Neural cell (in vitro differentiated cells): ENCODE results near the gene EN2. TPM values are rescaled to one million over a fixed set of nuclear protein-coding genes. Genes with fewer than 3 reads are reported as not detected.

Source experiments
- H2AFZ ChIP-seq: fragments of 200-600, 300-800 bp; sonication (generic), shearing (Covaris generic); 2 replicates; pipeline ENCODE4 v1.6.0; 2014; ENCODE audit warnings: low read depth, mild to moderate bottlenecking, antibody characterized with exemption, low read length, moderate library complexity
- H3F3A ChIP-seq: fragments of 200-600 bp; shearing (Covaris generic); 2 replicates; pipeline ENCODE4 v1.6.1; 2016; ENCODE audit warnings: mild to moderate bottlenecking, moderate library complexity, mixed read lengths, antibody characterized with exemption, low read length; ENCODE audit not compliant: insufficient read depth, poor library complexity, severe bottlenecking
- H3K27ac ChIP-seq: fragments of 200-600, 300-800 bp; sonication (generic), shearing (Covaris generic); 2 replicates; pipeline ENCODE4 v1.5.1; 2014; ENCODE audit warnings: mild to moderate bottlenecking, low read length, moderate library complexity
- H3K27me3 ChIP-seq: fragments of 300-800, 200-600 bp; sonication (generic), shearing (Covaris generic); 2 replicates; pipeline ENCODE4 v1.6.0; 2014; ENCODE audit warnings: mild to moderate bottlenecking, low read depth, low read length, moderate library complexity; ENCODE audit not compliant: insufficient read depth
- H3K36me3 ChIP-seq: fragments of 300-800, 200-600 bp; sonication (generic), shearing (Covaris generic); 2 replicates; pipeline ENCODE4 v1.5.1; 2014; ENCODE audit warnings: mild to moderate bottlenecking, antibody characterized with exemption, low read length, moderate library complexity; ENCODE audit not compliant: insufficient read depth
- H3K4me2 ChIP-seq: fragments of 300-800, 200-600 bp; sonication (generic), shearing (Covaris generic); 2 replicates; pipeline ENCODE4 v1.6.0; 2014; ENCODE audit warnings: mild to moderate bottlenecking, low read length
- H3K4me3 ChIP-seq: fragments of 300-800, 200-600 bp; sonication (generic), shearing (Covaris generic); 2 replicates; pipeline ENCODE4 v1.5.1; 2014; ENCODE audit warnings: mild to moderate bottlenecking, low read length, moderate library complexity
- H3K79me2 ChIP-seq: fragments of 200-600 bp; shearing (Covaris generic); replicated peaks from 2 replicates; pipeline ENCODE4 v1.6.0; 2014; ENCODE audit warnings: mild to moderate bottlenecking, low read length, moderate library complexity; ENCODE audit not compliant: insufficient read depth
- H3K9ac ChIP-seq: fragments of 300-800, 200-600 bp; sonication (generic), shearing (Covaris generic); 2 replicates; pipeline ENCODE4 v1.6.1; 2016; ENCODE audit warnings: mild to moderate bottlenecking, low read length, mixed read lengths
- H3K9me2 ChIP-seq: fragments of 200-600 bp; shearing (Covaris generic); 2 replicates; pipeline ENCODE4 v1.6.1; 2016; ENCODE audit warnings: mild to moderate bottlenecking, low read length, mixed read lengths; ENCODE audit not compliant: insufficient read depth
- H3K9me3 ChIP-seq: fragments of 200-600, 300-800 bp; sonication (generic), shearing (Covaris generic); 2 replicates; pipeline ENCODE4 v1.6.1; 2016; ENCODE audit warnings: mild to moderate bottlenecking, mixed run types, low read length, moderate library complexity, mixed read lengths
- H4K20me1 ChIP-seq: fragments of 200-600 bp; shearing (Covaris generic); 2 replicates; pipeline ENCODE4 v1.6.1; 2016; ENCODE audit warnings: mild to moderate bottlenecking, mixed run types; ENCODE audit not compliant: insufficient read depth
- EP300 ChIP-seq: fragments of 450-650 bp; conservative IDR thresholded peaks from 2 replicates; pipeline ENCODE4 v1.6.1; 2014; ENCODE audit warnings: antibody characterized with exemption, mild to moderate bottlenecking, moderate library complexity; ENCODE audit not compliant: poor library complexity, severe bottlenecking
- EZH2 ChIP-seq: fragments of 200-600, 300-800 bp; shearing (Covaris generic), sonication (generic); IDR thresholded peaks from 2 replicates; pipeline ENCODE4 v1.6.1; 2014; ENCODE audit warnings: antibody characterized with exemption, low read length, borderline replicate concordance, mild to moderate bottlenecking; ENCODE audit not compliant: insufficient read depth, poor library complexity, severe bottlenecking
- MXI1 ChIP-seq: fragments of 450-650 bp; conservative IDR thresholded peaks from 2 replicates; pipeline ENCODE4 v1.6.1; 2014; ENCODE audit warnings: antibody characterized with exemption, mild to moderate bottlenecking; ENCODE audit not compliant: poor library complexity, severe bottlenecking
- POLR2AphosphoS5 ChIP-seq: IDR thresholded peaks from 2 replicates; pipeline ENCODE4 v1.6.1; 2012
- RAD21 ChIP-seq: fragments of 450-650 bp; conservative IDR thresholded peaks from 2 replicates; pipeline ENCODE4 v1.6.1; 2014; ENCODE audit warnings: antibody characterized with exemption, mild to moderate bottlenecking, moderate library complexity
- SMC3 ChIP-seq: fragments of 450-650 bp; conservative IDR thresholded peaks from 2 replicates; pipeline ENCODE4 v1.6.1; 2014; ENCODE audit warnings: antibody characterized with exemption, mild to moderate bottlenecking, moderate library complexity; ENCODE audit not compliant: poor library complexity
- TAF1 ChIP-seq: IDR thresholded peaks from 2 replicates; pipeline ENCODE4 v1.6.1; 2012; ENCODE audit warnings: low read depth
- polyA plus RNA-seq: library from polyadenylated mRNA; depleted of rRNA; stranded (reverse); fragments of >200 nt; gene quantifications from 2 replicates; pipeline ENCODE4 v1.2.3, GENCODE V29; 2014
- TF ChIP-seq, protein P1 (sequence below): IDR thresholded peaks from 2 replicates; pipeline ENCODE4 v1.6.1; 2012; ENCODE audit warnings: borderline replicate concordance
- TF ChIP-seq, protein P2 (sequence below): fragments of 450-650 bp; IDR thresholded peaks from 2 replicates; pipeline ENCODE4 v1.5.1; 2014; ENCODE audit warnings: antibody characterized with exemption, mild to moderate bottlenecking, moderate library complexity; ENCODE audit not compliant: poor library complexity, severe bottlenecking

Gene EN2
- polyA plus RNA-seq, 1 donor from 2014 or later: not detected

DNA sequence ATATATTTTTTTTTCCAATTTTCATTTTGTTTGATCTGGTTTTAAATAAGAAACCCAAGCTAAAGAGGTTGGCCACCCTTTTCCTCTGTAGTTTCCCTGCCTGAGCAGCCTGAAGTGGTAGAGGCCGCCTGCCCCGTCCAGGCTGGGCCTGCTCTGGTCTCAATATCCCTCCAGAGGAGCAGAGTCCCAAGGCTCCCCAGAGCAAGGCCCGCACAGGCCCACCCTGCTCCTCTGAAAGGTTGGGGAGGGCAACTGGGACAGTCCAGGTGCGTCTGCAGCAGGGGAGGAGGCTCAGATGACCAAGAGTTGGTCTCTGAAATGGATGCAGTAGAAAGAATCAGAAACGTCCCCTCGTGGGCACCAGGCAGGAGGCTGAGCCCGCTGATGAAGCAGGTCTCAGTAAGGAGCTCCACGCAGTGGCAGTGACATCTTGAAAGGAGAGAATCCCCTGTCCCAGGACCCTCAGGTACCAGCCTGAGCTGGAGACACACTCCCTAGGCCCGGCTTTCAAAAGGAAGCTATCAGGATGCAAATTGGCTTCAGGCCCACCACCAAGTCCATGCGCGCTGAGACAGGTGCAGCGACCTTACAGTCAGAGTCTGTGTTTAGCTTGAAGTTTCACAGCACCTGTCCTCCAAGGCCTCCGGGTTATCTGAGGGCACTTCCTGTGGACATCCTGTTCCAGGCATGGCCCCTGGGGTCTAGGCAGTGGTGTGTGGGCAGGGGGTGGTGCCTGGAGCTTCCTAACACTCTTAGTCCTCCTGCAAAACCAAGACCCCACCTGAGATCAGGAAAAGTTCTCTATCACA, 37.7 kb downstream of the EN2 start:
- Histone ChIP-seq H3K27me3 (peaks cover 36% of the 10 kb centered on the region), H4K20me1 (no peaks in the 10 kb centered on the region), H2AFZ (no peak overlapping the region), H3K79me2 (no peaks in the 10 kb centered on the region), H3K9ac (no peak overlapping the region), H3K4me3 (no peak overlapping the region), H3F3A (no peaks in the 10 kb centered on the region), H3K9me2 (no peaks in the 10 kb centered on the region), H3K36me3 (no peaks in the 10 kb centered on the region), H3K9me3 (no peaks in the 10 kb centered on the region), H3K4me2 (no peak overlapping the region), H3K27ac (no peak overlapping the region)
- TF ChIP-seq EZH2 (no peak), POLR2AphosphoS5 (no peak), TAF1 (no peak), SMC3 (no peak), MXI1 (no peak)
- TF ChIP-seq, protein P1, sequence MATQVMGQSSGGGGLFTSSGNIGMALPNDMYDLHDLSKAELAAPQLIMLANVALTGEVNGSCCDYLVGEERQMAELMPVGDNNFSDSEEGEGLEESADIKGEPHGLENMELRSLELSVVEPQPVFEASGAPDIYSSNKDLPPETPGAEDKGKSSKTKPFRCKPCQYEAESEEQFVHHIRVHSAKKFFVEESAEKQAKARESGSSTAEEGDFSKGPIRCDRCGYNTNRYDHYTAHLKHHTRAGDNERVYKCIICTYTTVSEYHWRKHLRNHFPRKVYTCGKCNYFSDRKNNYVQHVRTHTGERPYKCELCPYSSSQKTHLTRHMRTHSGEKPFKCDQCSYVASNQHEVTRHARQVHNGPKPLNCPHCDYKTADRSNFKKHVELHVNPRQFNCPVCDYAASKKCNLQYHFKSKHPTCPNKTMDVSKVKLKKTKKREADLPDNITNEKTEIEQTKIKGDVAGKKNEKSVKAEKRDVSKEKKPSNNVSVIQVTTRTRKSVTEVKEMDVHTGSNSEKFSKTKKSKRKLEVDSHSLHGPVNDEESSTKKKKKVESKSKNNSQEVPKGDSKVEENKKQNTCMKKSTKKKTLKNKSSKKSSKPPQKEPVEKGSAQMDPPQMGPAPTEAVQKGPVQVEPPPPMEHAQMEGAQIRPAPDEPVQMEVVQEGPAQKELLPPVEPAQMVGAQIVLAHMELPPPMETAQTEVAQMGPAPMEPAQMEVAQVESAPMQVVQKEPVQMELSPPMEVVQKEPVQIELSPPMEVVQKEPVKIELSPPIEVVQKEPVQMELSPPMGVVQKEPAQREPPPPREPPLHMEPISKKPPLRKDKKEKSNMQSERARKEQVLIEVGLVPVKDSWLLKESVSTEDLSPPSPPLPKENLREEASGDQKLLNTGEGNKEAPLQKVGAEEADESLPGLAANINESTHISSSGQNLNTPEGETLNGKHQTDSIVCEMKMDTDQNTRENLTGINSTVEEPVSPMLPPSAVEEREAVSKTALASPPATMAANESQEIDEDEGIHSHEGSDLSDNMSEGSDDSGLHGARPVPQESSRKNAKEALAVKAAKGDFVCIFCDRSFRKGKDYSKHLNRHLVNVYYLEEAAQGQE: no peak
- TF ChIP-seq, protein P2, sequence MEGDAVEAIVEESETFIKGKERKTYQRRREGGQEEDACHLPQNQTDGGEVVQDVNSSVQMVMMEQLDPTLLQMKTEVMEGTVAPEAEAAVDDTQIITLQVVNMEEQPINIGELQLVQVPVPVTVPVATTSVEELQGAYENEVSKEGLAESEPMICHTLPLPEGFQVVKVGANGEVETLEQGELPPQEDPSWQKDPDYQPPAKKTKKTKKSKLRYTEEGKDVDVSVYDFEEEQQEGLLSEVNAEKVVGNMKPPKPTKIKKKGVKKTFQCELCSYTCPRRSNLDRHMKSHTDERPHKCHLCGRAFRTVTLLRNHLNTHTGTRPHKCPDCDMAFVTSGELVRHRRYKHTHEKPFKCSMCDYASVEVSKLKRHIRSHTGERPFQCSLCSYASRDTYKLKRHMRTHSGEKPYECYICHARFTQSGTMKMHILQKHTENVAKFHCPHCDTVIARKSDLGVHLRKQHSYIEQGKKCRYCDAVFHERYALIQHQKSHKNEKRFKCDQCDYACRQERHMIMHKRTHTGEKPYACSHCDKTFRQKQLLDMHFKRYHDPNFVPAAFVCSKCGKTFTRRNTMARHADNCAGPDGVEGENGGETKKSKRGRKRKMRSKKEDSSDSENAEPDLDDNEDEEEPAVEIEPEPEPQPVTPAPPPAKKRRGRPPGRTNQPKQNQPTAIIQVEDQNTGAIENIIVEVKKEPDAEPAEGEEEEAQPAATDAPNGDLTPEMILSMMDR: no peak

DNA sequence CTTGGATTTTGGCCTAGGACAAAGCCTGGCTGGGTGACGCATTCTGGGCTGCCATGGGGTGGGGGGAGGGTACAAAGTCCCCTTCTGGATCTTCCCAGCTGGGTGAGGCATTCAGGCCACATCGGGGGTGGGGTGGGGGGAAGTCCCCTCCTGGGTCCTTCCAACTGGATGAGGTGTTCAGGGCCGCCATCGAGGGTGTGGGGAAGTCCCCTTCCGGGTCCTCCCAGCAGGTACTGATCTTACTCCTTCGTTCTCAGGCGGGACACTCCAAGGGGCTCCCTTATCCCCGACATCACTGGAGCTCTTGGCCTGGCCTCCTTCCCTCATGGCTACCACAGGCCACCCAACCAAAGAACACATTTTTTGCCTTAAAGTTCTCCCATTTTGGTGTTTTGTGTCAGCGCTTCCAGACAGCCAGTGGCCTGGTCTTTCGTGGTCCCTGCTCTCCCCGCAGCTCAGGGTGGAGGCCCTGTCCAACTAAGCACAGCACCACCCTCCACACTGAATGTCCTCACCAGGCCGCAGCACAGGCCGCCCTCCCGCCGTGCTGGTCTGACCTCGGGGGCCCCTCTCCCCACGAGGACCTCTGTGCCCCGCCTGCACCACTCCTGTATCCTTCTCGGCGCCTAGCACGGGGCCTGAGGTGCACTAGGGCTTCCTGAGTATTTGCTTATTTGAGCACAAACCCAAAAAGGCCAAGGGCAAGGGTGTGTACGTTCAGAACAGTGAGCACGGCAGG, 38.5 kb downstream of the EN2 start:
- H3K4me3 ChIP-seq: no peak overlapping the region
- no peaks in the 10 kb centered on the region for H3K9me2 ChIP-seq
- H3K27me3 ChIP-seq: peaks cover 42% of the 10 kb centered on the region
- no peaks in the 10 kb centered on the region for H3K36me3 ChIP-seq
- no peak overlapping the region for H2AFZ ChIP-seq
- H3K79me2 ChIP-seq: no peaks in the 10 kb centered on the region
- H3K9me3 ChIP-seq: no peaks in the 10 kb centered on the region
- no peaks in the 10 kb centered on the region for H4K20me1 ChIP-seq
- H3K9ac ChIP-seq: no peak overlapping the region
- H3K27ac ChIP-seq: no peak overlapping the region
- TF ChIP-seq EZH2 (no peak), TAF1 (no peak), RAD21 (no peak), POLR2AphosphoS5 (no peak), MXI1 (no peak), SMC3 (no peak), EP300 (no peak)
- TF ChIP-seq, protein P1: no peak
- TF ChIP-seq, protein P2: no peak
- no peaks in the 10 kb centered on the region for H3F3A ChIP-seq
- H3K4me2 ChIP-seq: no peak overlapping the region
